ENCODE data around the gene POLR2I.

DNA sequence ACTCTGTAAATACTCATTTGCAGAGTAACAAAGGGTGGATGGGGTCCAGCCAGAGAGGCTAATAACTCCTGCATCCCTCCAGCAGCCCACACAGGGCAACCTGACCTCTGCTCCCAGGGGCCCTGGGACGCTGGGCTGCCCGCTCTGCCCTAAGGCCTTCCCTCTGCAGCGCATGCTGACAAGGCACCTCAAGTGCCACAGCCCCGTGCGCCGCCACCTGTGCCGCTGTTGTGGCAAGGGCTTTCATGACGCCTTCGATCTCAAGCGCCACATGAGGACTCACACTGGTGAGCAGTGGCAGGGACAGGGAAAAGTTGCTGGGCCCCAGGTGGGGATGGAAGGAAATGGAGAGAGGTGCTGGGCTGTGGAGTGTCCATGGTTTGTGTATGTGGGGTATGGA, 2.0 kb downstream of the POLR2I start:
- TF ChIP-seq, protein P1, sequence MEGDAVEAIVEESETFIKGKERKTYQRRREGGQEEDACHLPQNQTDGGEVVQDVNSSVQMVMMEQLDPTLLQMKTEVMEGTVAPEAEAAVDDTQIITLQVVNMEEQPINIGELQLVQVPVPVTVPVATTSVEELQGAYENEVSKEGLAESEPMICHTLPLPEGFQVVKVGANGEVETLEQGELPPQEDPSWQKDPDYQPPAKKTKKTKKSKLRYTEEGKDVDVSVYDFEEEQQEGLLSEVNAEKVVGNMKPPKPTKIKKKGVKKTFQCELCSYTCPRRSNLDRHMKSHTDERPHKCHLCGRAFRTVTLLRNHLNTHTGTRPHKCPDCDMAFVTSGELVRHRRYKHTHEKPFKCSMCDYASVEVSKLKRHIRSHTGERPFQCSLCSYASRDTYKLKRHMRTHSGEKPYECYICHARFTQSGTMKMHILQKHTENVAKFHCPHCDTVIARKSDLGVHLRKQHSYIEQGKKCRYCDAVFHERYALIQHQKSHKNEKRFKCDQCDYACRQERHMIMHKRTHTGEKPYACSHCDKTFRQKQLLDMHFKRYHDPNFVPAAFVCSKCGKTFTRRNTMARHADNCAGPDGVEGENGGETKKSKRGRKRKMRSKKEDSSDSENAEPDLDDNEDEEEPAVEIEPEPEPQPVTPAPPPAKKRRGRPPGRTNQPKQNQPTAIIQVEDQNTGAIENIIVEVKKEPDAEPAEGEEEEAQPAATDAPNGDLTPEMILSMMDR (conservative IDR thresholded peaks at IDR 0.05) = no peak
- TF ChIP-seq ZFX (IDR thresholded peaks at IDR 0.05) = no peak
